Hematopoietic multipotent progenitor cell treated with erythropoietin and hydrocortisone succinate and interleukin-3 and kit ligand, for 17 days (in vitro differentiated cells): ENCODE measurements around the gene PDYN.

ENCODE experiments used
- DNase-seq: peaks from one replicate; pipeline ENCODE4 v3.0.0-alpha.2; 2015; ENCODE audit warnings: low spot score

The PDYN gene

DNA sequence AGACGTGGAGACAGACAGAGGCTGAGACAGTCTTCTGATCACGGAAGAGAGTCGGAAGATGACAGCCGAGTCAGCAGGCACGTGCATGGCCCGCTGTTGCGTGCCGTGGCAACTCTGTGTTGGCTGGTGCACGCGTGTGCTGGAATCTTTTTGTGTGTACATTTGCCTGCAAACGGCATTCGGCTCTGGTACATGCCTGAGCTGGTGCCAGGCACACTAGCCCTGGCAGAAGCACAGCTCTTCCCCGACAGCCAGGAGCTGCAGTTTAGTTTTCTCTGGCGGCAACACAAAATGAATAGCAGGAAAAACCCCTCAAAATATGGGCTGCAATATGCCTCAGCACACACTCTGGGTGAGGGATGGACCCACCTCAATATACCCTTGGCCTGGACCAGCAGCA is 769 bp upstream of the PDYN start:
- DNase-seq = no peak

GRCh38 chr20:1992359-1993110 is 1.3 kb downstream of the PDYN start:
- no peak for DNase-seq

GRCh38 chr20:1987826-1988225 is 6.0 kb downstream of the PDYN start:
- no peak for DNase-seq

DNA sequence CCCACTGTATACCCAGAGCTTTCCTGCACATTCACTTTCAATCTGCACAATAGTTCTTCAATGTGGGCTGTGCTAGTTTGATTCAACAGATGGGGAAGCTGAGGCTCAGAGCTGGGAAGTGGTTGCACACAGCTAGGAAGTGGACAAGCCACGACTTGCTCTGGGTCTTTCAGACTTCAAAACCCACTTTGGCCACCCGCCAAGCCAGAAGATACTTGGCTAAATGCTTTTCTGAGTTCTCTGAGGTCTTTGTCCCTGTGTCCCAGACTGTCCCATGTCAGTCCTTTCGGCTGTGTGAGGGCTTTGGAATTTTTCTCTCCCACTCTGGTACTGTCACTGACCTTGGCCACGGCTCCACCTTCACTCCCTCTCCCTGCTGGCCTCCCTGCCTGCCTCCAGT is 10.6 kb downstream of the PDYN start:
- DNase-seq = no peak

GRCh38 chr20:1982686-1983085 is 11.2 kb downstream of the PDYN start:
- DNase-seq = no peak

DNA sequence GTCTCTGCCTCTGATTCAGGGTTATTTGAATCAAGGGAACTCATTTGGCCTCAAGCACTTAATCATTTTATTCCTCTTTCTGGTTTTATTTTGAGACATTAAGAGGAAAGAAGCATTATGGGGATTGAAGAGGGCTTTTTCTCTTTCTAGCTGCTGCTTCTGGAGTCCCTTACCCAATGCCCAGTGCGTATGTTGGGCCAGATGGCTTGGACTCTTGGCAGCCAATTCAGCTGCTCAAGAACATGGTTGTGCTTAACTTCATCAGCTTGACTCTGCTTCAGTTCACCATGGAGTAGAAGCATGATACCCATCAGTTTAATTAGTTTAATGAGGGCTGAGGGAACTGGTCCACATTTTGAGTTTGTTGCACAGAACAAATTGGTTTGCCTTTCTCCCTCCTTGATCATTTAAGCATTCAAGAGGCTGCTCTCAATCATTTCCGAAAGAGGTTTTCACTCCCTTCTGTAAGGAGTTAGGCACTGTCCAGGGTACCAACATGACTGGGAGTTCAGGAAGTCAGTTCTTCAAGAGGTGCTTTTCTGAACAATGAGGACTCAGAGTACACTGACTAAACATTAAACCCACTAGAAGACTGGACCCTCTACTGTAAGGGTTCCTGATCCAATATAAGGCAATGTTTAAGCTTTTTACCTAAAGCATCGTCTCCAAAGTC is 14.6 kb downstream of the PDYN start:
- no peak for DNase-seq

- no peak for DNase-seq
Observed at GRCh38 chr20:1975291-1975690, 18.6 kb downstream of the PDYN start.

- no peak for DNase-seq
Observed at GRCh38 chr20:1973601-1974440, 20.0 kb downstream of the PDYN start.

DNA sequence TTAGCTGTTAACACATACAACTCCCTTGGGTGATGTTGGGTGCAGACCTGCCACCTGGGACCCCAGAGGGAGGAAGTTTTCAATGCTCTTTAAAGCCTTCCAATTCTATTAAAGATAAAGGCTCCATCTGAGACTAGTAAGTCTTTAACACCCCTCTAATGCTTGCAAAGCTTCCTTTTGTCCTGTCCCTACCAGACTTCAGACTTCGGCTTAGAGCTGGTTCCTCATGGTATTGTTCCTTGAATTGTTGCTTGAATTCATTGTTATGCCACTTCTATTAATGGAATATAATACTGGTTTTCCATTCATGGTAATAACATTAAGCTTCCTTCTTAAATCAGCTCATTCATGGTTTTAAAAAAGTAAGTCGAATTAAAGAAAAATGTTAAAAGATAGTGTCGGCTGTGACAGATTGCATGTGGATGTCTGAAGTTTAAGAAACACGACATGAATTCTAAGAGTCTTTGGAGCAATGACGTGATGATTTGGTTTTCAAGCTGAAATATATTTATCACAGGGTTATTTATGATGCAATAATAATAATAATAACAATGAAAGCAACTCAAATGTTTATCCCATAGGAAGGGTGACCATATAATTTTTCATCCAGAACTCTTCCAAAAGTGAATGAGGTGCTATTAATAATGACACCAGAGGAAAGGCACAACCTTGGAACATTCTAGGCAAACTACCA is 21.8 kb downstream of the PDYN start:
- DNase-seq = no peak

GRCh38 chr20:1968964-1969363 is 24.9 kb downstream of the PDYN start:
- DNase-seq = no peak

GRCh38 chr20:1965520-1966351 is 28.1 kb downstream of the PDYN start:
- peak; percentile 55 for DNase-seq

DNA sequence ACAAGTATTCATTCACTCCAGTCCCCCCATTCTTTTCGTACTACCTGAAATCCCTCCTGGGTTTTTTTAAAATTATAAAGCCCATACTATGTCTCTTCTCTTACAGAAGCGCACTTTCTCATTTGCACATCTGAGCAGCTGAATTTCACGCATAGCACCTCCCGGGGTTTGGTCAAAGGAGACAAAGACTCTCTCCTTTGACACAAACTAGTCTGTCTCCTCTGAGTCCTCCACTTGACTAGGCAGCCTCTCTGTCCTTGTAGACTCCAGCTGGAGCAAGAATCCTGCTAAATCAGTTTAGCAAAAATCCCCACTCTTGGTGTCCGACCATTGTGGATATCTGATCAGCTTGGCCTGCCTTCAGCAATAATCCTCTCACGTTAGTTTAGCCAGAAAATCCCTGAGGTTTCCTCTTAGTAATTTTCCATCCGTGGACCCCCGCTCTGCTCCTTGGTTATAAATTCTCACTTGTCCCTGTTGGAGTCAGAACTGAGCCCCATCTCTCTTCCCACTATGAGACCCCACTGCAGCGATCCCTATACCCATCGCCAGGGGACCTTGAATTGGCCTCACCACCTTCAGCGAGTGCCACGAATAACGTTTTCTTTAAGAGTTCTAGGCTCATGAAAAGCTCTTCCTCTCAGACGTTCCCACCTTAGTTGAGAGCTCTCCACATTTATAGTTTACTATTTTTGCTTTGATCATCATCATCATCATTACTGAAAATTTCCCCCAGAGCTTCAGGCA is 29.0 kb downstream of the PDYN start:
- DNase-seq = no peak

DNA sequence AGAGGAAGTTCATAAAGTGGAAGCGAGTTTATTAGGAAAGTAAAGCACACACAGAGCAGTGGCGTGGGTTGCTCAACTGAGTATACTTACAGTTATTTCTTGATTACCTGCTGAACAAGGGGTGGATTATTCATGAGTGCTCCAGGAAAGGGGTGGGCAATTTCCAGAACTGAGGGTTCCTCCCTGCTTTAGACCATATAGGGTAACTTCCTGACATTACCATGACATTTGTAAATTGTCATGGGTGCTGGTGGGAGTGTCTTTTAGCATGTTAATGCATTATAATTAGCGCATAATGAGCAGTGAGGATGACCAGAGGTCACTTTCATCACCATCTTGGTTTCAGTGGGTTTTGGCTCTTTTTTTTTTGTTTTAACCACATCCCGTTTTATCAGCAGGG is 29.8 kb downstream of the PDYN start:
- DNase-seq = no peak

- no peak for DNase-seq
Observed at GRCh38 chr20:1961374-1961773, 32.5 kb downstream of the PDYN start.

DNA sequence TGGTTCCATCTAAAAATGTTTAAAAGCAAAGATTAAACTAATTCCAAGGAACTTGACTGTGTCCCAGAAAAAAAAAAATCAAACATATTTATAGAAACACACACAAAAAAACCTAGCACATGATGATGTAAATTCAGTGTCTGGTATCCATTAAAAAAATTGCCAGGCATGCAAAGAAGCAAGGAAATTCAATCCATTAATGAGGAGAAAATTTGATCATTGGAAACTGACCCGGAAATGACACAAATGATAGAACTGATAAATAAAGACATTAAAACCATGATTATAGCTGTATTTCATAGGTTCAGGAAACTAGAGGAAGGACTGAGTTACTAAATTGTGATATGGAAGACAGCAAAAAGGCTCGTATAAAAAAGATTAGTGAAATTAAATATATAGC is 34.7 kb downstream of the PDYN start:
- DNase-seq = no peak

GRCh38 chr20:1958426-1958825 is 35.4 kb downstream of the PDYN start:
- DNase-seq = no peak

GRCh38 chr20:1955217-1955616 is 38.6 kb downstream of the PDYN start:
- DNase-seq = no peak

- no peak for DNase-seq
Observed at GRCh38 chr20:1953621-1954020, 40.2 kb downstream of the PDYN start.

- DNase-seq = no peak
Observed at GRCh38 chr20:1952737-1953530, 40.9 kb downstream of the PDYN start.
